KG1 (cell line): ENCODE results near the gene CD300A.
"Not testable (repeated sequence)": the region's sequence is repeated elsewhere in the genome, so short reads cannot be mapped to it uniquely, and the experiment has no call there.

ENCODE experiments used
- DNase-seq: peaks from one replicate; lab custom pipeline; 2025; lab: John Stamatoyannopoulos, UW

CD300A gene

DNA sequence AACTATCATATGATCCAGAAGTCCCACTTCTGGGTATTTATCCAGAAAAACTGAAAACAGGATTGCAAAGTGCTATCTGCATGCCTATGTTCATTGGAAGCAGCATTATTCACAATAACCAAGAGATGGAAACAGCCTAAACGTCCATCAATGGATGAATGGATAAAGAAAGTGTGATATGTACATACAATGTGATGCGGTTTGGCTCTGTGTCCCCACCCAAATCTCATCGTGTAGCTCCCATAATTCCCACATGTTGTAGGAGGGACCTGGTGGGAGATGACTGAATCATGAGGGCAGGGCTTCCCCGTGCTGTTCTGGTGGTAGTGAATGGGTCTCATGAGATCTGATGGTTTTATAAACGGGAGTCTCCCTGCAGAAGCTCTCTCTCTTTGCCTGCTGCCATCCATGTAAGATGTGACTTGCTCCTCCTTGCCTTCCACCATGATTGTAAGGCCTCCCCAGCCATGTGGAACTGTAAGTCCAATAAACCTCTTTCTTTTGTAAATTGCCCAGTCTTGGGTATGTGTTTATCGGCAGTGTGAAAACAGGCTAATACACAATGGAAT is 52.1 kb downstream of the CD300A start:
- DNase-seq = not testable (repeated sequence)

DNA sequence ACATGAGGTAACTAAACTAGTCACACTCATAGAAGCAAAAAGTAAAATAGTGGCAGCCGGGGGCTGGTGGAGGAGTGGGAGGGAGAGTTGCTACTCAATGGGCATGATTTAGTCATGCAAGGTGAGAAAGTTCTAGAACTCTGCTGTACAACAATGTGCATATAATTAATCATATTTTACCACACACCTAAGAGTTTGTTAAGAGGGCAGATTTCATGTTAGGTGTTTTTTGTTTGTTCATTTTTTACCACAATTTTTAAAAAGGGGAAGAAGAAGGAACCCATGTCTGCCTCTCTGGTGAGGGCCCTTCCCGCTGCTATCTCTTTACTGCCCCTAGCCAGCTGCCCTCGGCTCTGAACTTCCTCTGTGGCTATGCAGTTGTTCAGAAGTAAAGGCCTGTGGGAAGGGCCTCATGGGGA is 53.6 kb downstream of the CD300A start:
- DNase-seq = peak; percentile 87

DNA sequence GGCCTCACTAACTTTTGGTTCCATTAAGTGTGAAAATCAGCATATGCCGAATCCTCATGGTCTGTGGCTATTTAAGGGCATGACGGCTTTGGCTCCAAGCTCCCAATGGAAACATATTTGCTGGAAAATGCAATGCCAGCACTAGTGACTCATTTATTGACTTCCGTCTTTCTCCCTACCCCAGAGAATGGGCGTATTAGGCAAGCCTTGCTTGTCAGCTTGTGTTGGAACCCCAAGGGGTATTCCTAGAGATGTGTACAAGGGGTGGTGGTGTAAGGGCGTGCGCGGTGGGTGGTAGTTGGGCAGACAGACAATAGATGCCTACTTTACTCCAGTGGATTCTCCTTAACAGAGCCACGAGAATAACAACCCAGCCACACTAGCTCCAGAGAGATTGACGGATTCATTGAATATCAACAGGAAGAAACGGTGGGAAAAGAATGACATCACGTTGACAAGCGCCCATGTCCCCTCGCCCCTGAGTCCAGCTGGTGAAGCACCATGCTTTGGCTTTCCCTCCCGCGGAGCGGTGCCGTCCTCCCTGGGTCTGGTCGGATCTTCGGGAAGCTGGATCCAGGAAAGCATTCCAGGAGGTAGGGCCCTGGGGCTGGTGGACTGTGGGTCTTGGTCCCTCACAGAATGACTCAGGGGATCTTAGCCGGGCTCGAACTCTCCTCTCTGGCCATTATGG is 54.5 kb downstream of the CD300A start:
- no peak for DNase-seq

DNA sequence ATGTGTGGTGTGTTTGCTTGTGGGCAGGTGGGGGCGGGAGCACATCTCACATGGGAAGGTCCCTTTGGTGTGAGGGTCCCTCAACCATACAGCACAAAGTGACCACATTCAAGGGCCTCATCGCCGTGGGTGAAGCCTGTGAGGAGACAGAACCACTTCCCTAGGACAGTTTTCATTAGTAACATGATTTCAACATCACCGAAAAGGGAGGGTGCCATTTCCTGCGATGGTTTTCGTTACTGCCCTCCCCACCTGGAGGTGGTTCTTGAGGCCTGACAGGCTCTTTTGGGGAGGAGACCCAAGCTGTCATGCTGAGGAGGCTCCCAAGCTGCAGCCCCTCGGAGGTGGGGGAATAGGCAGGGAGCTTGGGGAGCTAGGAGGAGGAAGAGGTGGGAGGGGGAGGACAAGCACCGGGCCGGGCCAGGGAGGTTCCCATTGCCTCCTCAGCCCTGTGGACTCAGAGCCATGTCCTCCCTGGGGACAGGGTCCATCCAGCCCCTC is 55.3 kb downstream of the CD300A start:
- DNase-seq = peak; percentile 70

DNA sequence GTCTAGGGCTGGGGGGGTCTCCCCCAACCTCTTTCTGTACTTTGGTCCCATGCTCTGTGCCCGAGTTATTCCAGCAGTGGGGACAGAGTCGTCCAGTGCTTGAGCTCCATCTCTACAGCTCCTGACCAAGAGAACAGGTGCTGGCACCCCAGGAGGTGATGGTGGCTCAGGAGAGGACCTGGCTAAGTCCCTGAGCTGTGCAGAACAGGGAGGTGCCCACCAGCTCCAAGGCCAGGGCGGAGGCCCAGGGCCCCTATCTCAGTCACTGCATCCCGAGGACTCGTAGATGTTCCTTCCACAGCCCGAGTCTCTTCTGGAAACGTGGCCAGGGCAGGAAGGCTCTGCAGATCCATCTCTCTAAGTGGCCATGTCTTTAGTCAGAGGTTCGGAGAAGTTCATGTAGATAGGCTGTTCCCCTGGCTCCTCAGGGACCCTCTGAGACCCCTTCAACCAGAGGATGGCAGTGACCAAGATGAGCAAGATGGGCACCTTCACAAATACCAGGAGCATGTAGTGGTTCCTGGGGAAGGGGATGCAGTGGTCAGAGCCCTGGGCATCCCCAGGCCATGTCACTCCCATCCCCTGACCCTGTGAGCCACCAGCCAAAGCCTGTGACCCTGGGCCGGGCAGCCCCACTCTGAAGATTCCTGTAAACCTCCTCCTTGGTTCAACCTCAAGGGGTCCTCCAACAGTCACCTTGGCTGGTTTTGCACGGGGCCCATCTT is 56.1 kb downstream of the CD300A start:
- DNase-seq = no peak

DNA sequence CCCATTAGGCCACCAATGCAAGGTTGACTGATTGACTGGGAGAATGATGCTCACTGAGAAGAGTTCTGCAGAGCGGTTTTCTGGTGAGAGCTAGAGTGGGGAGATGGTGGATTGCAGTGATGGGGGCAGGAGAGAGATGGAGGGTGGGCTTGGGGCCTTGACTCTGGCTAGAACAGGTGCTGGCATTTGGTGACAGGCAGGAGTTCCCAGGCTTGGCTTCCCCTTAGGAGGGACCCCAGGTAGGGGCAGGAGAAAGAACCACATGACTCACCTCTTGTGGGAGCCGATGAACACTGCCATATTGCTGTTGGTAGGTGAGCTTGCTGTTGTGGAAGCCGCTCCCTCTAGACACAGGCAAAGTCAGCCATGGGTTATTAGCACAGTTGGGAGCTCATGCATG is 56.9 kb downstream of the CD300A start:
- no peak for DNase-seq

DNA sequence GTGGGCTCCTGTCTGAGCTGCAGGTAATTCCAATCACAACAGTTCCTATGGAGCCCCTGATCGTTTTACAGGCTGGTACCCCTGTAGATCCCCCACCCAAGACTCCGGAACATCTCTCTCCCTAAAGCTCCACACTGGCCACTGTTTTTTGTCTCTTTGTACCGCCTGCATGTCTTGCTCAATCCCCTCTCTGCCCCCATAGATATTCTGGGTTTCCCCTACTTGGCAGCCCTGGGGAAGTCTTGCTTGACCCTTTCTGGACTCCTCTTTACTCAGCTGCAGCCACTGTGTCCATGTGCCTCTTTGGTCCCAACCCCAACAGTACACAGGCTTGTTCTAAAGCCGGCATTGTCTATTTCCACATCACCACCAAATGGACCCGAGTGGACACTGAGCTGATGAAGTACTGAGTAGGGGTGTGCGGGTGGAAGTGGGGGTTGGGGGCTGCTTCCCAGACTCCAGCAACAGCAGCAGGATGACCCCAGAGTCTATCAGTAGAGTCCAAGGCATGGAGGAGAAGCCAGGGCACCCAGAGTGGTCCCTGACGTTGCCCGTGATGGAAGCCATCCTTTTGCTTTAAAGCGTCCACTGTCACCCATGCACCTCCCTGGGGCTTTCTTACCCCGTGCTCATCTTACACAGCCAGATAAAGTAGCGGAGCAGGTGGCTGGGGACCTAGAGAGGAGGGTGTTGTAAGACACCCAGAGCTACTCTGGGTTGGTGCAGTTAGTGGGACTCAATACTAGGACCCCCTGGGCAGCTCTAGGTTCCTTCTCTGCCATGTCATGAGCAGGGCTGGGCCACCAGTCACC is 58.4 kb downstream of the CD300A start:
- no peak for DNase-seq

DNA sequence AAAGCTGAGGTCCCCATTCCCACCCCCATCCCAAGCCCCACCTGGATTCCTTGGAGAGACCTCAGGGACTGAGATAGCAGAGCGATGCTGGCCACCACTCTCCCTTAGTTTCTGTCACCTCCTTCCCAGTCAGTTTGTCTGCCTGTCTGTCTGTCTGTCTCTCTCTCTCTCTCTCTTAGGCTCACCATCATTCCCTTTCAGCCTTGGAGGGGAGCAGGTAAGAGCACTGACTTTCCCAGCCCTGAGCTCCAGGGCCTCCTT is 59.0 kb downstream of the CD300A start:
- DNase-seq = no peak

DNA sequence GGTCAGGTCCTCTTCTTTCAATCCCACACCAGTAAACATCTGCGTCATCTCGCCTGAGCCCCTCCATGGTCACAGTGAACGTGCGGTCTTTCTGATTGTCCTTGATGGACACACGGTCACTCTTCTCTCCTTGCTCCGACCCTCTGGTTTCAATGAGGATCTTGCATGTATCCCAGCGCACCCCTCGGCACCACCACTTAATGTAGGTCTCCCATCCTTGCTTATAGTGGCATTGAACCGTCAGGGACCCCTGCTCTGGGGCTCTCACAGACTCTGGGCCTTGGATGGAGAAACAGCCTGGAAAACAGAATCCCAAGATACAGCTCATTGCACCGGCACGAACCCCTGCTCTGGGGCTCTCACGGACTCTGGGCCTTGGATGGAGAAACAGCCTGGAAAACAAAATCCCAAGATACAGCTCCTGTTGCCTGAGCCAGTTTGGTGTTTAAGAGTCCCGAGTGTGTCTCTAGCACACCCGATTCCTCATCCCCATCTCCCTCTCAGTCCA is 59.4 kb downstream of the CD300A start:
- no peak for DNase-seq

DNA sequence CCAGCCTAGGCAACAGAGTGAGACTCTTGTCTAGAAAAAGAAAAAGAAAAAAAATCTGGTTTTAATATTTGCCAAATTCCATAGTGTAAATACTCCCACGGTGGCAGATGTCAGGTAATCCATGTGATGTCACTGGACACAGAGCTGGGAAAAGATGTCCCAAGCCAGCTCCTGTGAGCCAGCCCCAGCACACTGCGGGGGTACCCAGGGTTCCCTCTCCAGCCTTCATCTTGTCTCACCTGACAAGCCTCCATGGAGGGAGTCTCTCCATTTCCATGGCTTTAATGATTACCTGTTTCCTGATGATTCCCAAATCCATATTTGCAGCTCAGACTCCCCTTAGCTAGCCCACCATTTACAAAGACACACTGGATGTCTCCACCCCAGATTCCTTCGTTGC is 60.2 kb downstream of the CD300A start:
- DNase-seq = no peak

DNA sequence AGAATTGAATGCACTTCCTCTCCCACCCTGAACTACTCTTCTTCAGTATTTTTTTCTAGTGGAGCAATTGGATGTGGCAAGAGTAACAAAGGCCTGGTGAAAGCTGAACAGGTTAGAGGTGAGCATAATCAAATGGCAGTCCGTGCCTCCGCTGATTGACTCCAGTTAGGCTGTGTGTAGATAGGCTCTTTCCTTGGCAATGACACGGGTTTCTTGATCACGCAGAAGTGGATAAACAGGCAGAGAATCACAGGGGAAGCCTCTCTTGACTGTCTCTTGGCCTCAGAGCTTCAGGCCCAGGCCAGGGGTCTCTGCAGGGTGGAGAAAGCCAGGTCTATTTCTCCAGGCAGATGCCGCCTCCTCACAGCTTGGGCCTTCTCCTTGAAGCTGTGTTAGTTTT is 60.6 kb downstream of the CD300A start:
- no peak for DNase-seq

DNA sequence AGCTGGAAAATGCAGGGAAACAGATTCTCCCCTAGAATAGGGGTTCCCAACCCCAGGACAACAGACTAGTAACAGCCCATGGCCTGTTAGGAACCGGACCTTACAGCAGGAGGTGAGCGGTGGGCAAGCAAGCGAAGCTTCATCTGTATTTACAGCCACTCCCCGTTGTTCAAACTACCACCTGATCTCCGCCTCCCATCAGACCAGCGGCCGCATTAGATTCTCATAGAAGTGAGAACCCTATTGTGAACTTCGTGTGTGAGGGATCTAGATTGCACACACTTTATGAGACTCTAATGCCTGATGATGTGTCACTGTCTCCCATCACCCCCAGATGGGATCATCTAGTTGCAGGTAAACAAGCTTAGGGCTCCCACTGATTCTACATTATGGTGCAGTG is 61.3 kb downstream of the CD300A start:
- no peak for DNase-seq

DNA sequence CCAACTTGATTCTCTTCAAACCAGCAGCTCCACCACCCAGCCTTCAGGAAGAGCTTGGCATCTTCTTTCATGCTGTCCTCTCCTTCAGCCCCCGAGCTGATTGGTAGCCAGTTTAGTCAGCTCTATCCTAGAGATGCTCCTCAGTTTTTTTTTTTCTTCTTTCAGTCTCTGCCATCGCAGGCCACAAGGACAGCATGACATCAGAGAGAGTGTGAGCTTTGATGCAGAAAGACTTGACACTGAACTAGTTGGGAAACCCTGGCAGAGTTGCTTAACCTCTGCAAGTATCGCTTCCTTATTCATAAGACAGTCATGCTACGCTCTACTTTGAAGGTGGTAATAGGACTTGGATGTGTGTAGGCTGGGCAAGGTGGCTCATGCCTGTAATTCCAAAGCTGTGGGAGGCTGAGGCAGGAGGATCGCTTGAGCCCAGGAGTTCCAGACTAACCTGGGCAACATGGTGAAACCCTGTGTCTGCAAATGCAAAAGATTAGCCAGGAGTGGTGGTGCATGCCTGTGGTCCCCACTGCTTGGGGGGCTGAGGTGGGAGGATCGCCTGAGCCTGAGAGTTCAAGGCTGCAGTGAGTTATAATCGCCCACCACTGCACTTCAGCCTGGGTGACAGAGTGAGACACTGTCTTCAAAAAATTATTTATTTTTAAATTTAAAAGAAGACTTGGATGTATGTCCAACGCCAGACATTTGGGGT is 62.2 kb downstream of the CD300A start:
- no peak for DNase-seq

DNA sequence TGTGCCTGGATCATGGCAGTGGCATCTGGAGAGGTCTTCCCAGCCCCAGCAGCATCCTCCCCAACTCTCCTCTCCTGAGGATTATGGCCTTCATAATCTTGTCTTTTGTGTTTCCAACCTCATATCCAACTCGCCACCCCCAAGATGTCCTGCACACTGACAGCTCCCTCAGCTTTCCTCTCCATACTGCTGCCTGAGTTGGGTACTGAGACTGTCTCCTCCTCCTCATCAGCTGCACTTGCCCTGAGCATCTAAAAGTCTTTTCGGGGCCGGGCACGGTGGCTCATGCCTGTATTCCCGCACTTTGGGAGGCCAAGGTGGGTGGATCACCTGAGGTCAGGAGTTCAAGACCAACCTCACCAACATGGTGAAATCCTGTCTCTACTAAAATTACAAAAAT is 62.8 kb downstream of the CD300A start:
- DNase-seq = no peak

DNA sequence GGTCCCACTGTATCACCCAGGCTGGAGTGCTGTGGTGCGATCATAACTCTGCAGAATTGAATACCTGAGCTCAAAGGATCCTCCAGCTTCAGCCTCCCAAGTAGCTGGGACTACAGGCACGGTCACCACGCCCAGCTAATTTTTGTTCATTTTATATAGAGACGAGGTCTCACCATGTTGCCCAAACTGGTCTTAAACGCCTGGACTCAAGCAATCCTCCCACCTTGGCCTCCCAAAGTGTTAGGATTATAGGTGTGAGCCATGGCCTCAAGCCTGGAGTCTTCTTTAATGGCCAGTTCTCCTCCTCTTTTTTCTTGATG is 64.4 kb downstream of the CD300A start:
- DNase-seq = no peak

DNA sequence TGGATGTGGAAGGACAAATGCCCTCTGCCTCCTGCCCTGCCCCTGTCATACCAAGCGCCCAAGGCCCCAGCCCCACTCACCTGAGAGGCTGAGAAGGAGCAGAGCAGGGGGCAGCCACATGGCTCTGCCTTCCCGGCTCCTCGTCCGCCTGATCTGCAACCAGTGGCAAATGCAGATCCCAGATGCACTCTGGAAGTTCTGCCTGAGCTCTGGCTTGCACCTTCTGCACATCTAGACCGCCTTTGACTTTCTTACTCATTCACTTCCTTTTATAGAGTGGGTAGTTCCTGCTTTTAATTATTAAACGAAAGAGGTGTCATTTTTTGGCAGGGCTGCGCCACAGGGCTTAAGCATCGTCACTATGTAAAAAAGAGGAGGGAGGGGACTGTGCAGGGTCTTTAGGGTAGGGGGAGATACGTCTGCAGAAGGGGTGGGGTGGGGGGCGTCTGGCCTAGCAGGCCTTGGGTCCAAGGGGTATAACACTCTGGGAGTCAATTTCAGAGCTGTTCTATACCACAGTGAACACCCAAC is 64.9 kb downstream of the CD300A start, which contains the start of gene CD300LB:
TSS of gene CD300LB (minus strand) at position 245 of the 531 bp plus-strand sequence. CDS start at position 120, 125 bp downstream.
- no peak for DNase-seq

DNA sequence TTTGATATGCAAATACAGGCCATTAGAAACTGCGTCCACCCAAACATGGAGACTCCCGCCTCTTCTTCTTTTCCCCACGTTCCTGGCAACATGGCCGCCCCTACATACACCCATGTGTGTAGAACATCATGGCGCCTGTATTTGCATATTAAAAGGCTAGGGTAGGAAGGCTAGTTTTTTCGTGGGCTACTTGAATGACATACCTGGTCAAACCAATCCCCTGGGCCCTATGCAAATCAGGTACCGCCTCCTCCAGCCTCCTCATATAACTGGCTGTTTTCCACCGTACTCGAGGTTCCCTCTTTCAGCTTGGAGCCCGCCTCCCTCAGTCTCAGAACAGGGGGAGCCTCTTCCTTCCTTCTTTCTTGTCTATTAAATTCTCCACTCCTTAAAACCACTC is 65.7 kb downstream of the CD300A start:
- peak; percentile 87 for DNase-seq
